Measurements from ENCODE around the gene RAB6B. TPM values are rescaled to one million over a fixed set of nuclear protein-coding genes. Genes with fewer than 3 reads are reported as not detected.

Gene RAB6B
- total RNA-seq, 1 donor from 2014 or later, result 0.65 TPM

DNA sequence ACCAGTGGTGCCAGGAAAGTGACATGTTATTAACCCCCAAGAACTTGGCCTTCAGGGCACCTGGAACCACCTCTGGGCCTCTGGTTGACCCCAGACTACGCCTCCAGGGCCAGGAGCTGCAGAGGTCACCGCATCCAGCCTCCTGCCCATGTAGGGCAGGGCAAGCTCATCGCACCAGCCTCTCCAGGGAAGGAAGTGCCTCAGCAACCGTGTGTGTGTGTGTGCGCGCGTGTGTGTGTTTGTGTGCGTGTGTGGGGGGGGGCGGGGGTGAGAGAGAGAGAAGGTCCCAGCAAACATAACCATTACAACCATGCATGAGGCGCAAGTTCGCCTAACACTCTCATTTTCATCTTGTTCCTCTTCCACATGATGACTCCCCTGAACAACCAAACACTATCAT, 31.8 kb downstream of the RAB6B start:
- Mint-ChIP-seq H3K27ac (no peak overlapping the region), H3K4me1 (ENCODE audit: low read depth) (no peaks in the 10 kb centered on the region), H3K27me3 (ENCODE audit: insufficient read depth) (peaks cover 6% of the 10 kb centered on the region), H3K4me3 (no peak overlapping the region), H3K9me3 (no peaks in the 10 kb centered on the region), H3K36me3 (ENCODE audit: low read depth) (no peaks in the 10 kb centered on the region)
- intact Hi-C loops (cut with micrococcal nuclease), result no loop called here
- no peak for DNase-seq (ENCODE audit: low spot score)

DNA sequence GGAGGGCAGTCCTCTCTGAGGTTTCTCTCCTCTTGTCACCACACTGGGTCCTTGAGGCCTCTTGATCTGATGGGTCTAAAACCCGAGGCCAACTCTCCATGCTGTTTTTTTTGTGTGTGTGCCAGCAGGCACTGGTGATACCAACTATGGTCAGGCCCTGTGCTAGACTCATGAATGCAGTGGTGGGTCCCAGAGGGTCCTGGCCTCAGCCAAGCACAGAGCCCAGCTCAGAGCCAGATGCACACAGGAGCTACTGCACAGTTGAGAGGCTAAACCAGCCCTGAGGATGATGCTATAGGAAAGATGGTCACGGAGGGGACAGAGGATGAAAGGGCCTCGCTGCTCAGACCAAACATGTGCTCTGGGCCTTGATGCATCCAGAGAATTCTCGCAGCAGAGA, 33.5 kb downstream of the RAB6B start:
- intact Hi-C loops (cut with micrococcal nuclease), result no loop called here
- no peak overlapping the region for H3K4me3 Mint-ChIP-seq
- no peak for DNase-seq (ENCODE audit: low spot score)
- H3K27me3 Mint-ChIP-seq (ENCODE audit: insufficient read depth), result peaks cover 6% of the 10 kb centered on the region
- peaks cover 7% of the 10 kb centered on the region for H3K4me1 Mint-ChIP-seq (ENCODE audit: low read depth)
- H3K36me3 Mint-ChIP-seq (ENCODE audit: low read depth), result no peaks in the 10 kb centered on the region
- H3K9me3 Mint-ChIP-seq, result no peaks in the 10 kb centered on the region
- no peak overlapping the region for H3K27ac Mint-ChIP-seq

DNA sequence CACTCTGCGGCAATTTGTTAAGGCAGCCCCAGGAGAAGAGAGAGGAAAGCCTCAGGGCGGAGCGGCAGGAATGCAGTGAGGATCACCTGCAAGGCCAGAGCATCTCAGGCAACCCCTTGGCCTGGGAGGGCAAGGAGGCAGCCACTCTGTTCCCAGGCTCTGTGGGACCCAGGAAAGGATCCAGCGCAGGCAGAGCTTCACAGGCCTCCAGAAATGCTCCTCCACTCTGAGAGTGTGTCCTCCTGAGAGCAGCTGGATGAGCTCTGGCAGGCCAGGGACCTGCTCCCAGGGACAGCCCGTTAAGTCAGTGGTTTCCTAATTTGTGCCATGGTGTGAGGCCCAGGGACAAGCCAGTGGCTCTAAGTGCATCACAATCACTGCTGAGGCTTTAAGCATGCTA, 35.2 kb downstream of the RAB6B start:
- Mint-ChIP-seq H3K27me3 (ENCODE audit: insufficient read depth) (peaks cover 6% of the 10 kb centered on the region), H3K27ac (no peak overlapping the region), H3K4me1 (ENCODE audit: low read depth) (peaks cover 7% of the 10 kb centered on the region), H3K36me3 (ENCODE audit: low read depth) (no peaks in the 10 kb centered on the region), H3K4me3 (no peak overlapping the region), H3K9me3 (no peaks in the 10 kb centered on the region)
- intact Hi-C loops (cut with micrococcal nuclease), result no loop called here
- DNase-seq (ENCODE audit: low spot score), result no peak

DNA sequence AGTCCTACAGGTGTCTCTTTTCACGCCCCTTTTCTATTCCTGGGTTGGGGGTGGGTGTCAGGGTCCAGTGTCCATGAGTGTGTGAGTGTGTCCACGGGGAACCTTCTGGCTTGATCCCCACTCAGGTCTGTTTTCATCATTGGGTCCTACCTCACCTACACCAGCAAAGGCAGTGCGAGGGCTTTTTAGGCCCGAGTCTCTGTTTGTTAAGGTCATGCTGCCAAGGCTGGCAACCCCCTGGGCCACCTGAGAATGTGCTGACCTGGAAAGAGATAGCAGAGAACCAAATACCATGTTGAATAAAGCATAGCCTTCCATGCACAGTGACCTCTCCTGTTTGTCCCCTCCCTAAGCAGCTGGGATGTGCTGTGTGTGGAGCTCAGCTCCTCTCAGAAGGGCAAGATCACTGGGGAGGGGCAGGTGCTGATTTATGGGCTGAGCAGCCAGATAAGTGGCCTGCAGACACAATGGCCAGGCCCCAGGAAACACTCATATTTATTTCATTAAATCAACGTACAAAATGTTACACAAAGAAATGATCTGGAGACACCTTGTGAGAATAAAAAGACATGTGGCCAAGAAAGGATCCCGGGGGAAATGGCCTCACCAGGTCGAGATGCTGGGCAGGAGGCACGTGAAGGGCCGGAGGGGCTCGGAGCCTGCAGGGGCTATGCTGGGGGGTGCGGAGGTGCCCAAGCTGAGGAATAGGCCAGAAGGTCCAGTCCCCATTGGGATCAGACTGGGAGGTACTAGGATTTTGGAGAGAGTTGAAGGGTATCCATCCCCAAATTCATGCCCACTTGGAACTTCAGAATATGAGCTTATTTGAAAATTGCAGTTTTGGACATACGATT, 36.1 kb downstream of the RAB6B start:
- intact Hi-C loops (cut with micrococcal nuclease), result no loop called here
- peaks cover 7% of the 10 kb centered on the region for H3K4me1 Mint-ChIP-seq (ENCODE audit: low read depth)
- DNase-seq (ENCODE audit: low spot score), result no peak
- no peaks in the 10 kb centered on the region for H3K36me3 Mint-ChIP-seq (ENCODE audit: low read depth)
- no peak overlapping the region for H3K4me3 Mint-ChIP-seq
- H3K27ac Mint-ChIP-seq, result no peak overlapping the region
- no peaks in the 10 kb centered on the region for H3K9me3 Mint-ChIP-seq
- H3K27me3 Mint-ChIP-seq (ENCODE audit: insufficient read depth), result peaks cover 6% of the 10 kb centered on the region

DNA sequence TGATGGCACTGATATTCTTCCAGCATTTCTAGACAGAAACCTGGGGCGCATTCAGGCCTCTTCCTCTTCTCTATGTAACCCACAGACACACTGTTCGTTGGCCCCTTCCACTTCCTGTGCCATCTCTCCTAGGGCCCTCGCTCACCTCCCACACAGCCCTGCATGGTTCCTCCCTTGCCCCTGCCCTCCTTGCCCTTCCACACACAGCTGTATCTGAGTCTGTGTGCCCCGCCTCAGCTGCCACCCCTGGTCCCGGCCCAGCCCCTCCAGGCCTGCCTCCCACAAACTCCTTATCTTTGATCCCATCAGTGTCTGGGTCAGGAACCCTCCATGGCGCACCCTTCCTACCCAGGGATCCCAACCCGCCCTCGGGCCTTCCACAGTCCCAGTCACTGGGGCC, 37.9 kb downstream of the RAB6B start:
- no peaks in the 10 kb centered on the region for H3K9me3 Mint-ChIP-seq
- no peak overlapping the region for H3K27ac Mint-ChIP-seq
- peaks cover 3% of the 10 kb centered on the region for H3K27me3 Mint-ChIP-seq (ENCODE audit: insufficient read depth)
- intact Hi-C loops (cut with micrococcal nuclease), result no loop called here
- peaks cover 7% of the 10 kb centered on the region for H3K4me1 Mint-ChIP-seq (ENCODE audit: low read depth)
- H3K4me3 Mint-ChIP-seq, result peak overlapping the region; percentile 33
- DNase-seq (ENCODE audit: low spot score), result no peak
- H3K36me3 Mint-ChIP-seq (ENCODE audit: low read depth), result no peaks in the 10 kb centered on the region

DNA sequence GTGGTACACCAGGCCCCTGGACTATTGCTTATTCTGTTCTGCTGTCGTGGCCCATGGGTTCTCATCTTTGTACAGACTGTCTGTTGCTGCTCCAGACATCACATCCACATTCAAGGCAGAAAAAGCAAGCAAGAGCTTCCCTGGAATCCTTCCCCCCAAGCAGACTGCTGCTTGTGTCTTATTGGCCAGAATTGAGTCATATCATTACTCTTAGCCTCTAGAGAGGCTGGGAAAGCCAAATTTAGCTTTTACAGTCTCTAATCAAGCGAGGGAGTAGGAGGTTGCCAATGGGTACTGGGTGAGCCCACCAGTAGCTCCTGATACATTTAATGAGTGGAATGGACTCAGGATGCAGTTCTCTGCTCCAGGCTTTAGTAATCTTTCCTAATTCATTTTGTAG, 39.4 kb downstream of the RAB6B start:
- Mint-ChIP-seq H3K36me3 (ENCODE audit: low read depth) (no peaks in the 10 kb centered on the region), H3K4me3 (no peak overlapping the region), H3K27ac (no peak overlapping the region), H3K27me3 (ENCODE audit: insufficient read depth) (peaks cover 2% of the 10 kb centered on the region), H3K9me3 (no peaks in the 10 kb centered on the region), H3K4me1 (ENCODE audit: low read depth) (peaks cover 10% of the 10 kb centered on the region)
- intact Hi-C loops (cut with micrococcal nuclease), result no loop called here
- DNase-seq (ENCODE audit: low spot score), result no peak

DNA sequence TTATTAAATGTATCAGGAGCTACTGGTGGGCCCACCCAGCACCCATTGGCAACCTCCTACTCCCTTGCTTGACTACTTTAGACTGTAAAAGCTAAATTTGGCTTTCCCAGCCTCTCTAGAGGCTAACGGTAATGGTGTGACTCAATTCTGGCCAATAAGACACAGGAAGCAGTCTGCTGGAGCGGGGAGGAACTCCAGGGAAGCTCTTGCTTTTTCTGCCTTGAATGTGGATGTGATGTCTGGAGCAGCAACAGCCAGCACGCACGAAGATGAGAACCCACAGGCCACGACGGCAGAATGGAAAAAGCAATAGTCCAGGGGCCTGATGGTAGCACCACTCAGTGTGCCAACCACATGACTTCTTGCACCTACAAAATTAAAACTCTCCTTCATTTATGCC, 39.9 kb downstream of the RAB6B start:
- Mint-ChIP-seq H3K36me3 (ENCODE audit: low read depth) (no peaks in the 10 kb centered on the region), H3K27ac (no peak overlapping the region)

DNA sequence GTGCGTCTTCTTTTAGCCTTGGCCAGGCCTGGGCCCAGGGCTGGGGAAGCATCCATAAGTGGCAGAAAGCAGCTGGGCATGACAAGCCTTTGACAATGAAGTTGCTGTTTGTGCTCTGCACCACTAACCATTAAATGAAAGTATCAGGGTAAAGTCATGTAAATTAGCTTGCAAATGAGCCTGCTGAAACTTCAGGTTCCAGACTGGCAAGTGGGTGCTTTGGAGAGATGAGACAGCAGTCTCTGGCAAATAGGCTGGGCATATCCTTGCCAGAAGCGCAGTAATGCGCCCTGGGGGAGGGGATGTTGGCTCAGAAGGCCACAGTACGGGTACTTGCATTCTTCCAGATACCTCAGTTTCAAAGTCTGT, 40.7 kb downstream of the RAB6B start:
- Mint-ChIP-seq H3K27ac (no peak overlapping the region), H3K9me3 (no peaks in the 10 kb centered on the region), H3K27me3 (ENCODE audit: insufficient read depth) (no peaks in the 10 kb centered on the region), H3K4me1 (ENCODE audit: low read depth) (peaks cover 13% of the 10 kb centered on the region), H3K36me3 (ENCODE audit: low read depth) (no peaks in the 10 kb centered on the region), H3K4me3 (no peak overlapping the region)
- intact Hi-C loops (cut with micrococcal nuclease), result no loop called here
- DNase-seq (ENCODE audit: low spot score), result no peak

More for the DNA sequence above, 39.9 kb downstream of the RAB6B start:
- intact Hi-C loops (cut with micrococcal nuclease), result no loop called here
- no peaks in the 10 kb centered on the region for H3K9me3 Mint-ChIP-seq
- no peak overlapping the region for H3K4me3 Mint-ChIP-seq
- peaks cover 13% of the 10 kb centered on the region for H3K4me1 Mint-ChIP-seq (ENCODE audit: low read depth)
- no peaks in the 10 kb centered on the region for H3K27me3 Mint-ChIP-seq (ENCODE audit: insufficient read depth)
- no peak for DNase-seq (ENCODE audit: low spot score)

DNA sequence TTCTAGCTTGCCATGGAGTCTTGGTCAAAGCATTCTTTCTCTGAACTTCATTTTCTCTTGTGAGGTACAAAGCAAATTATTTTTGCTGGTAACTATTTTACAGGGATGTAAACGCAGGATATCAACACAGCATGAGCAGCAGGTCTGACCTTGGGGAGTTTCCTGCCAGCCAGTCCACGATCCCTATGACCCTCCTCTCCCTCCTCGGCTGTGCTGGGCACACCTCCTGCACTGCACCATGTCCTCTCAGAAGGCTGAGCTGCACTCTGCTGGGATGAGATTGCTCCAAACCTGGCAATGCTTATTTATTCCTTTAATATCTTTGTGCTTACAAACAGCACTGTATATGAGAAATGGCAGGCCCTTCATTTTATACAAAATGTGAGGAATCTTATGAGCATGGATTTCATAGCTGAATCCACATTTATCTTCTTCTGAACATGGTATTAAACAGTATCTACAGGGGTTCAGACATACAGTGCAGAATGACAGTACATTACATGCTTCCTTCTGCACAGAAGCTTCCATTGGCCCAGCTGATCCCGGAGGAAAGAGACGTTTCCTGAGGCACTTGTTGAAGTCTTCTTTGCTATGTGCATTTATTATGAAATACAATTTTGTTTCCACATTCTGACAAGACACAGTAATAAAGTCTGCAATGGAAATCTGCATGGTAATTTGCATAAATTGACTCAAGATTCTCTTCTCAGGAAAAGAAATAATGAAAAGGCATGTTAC, 41.2 kb downstream of the RAB6B start:
- no peaks in the 10 kb centered on the region for H3K27me3 Mint-ChIP-seq (ENCODE audit: insufficient read depth)
- DNase-seq (ENCODE audit: low spot score), result no peak
- H3K4me1 Mint-ChIP-seq (ENCODE audit: low read depth), result peaks cover 13% of the 10 kb centered on the region
- no peaks in the 10 kb centered on the region for H3K36me3 Mint-ChIP-seq (ENCODE audit: low read depth)
- intact Hi-C loops (cut with micrococcal nuclease), result no loop called here
- H3K9me3 Mint-ChIP-seq, result no peaks in the 10 kb centered on the region
- no peak overlapping the region for H3K4me3 Mint-ChIP-seq
- no peak overlapping the region for H3K27ac Mint-ChIP-seq

DNA sequence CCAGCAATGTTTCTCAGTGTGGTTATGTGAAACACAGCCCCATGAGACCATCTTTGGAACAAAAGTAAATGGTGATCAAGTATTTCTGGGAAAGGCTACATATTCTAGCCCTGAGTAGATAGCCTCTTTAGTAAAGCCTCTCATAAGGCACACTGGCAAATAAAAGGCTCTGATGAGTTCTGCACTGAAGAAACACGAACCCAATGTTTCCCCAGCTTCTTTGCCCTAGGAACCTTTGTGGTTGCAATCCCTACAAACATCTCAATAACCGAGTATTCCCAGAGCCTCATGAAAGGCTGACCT, 41.8 kb downstream of the RAB6B start:
- peaks cover 13% of the 10 kb centered on the region for H3K4me1 Mint-ChIP-seq (ENCODE audit: low read depth)
- intact Hi-C loops (cut with micrococcal nuclease), result no loop called here
- H3K36me3 Mint-ChIP-seq (ENCODE audit: low read depth), result no peaks in the 10 kb centered on the region
- H3K27ac Mint-ChIP-seq, result no peak overlapping the region
- no peaks in the 10 kb centered on the region for H3K9me3 Mint-ChIP-seq
- no peak overlapping the region for H3K4me3 Mint-ChIP-seq
- H3K27me3 Mint-ChIP-seq (ENCODE audit: insufficient read depth), result no peaks in the 10 kb centered on the region
- DNase-seq (ENCODE audit: low spot score), result no peak

DNA sequence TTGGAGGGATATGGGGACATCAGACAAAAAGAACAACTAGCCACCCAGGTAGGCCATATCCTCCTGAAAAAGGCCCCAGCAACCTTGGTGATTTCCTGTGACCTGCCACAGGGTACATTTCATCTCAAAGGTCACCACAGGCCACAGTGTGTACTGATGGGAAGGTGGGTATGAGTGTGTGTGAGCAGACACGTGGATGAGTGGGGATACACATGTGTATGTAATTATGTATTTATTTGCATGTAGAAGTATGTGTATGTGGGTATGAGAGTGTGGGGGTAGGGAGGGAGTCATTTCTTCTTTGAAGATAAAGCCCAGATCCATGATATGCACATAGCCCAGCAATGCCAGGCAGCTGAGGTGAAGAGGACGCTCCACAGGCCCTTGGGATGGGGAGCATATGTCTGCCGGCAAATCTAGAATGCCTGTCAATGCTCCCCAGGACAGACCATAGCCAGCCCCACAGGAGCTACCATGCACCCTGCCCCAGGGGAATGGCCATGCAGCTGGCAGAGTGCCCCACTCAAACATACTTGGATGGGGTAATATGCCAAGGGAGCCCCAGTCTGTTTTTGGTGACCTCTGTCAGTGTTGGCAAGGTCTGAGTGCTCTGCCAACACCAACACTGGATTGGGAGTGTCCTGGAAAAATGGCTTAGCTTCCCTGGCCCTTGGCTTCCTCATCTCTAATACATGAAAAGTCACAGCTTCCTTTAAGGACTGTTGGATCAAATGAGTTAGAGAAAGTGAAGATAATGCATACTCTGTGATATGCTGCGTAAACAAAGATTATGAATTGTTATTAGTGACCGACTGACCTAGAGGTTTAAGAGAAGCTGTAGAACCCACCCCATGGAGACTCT, 42.4 kb downstream of the RAB6B start:
- peaks cover 13% of the 10 kb centered on the region for H3K4me1 Mint-ChIP-seq (ENCODE audit: low read depth)
- no peaks in the 10 kb centered on the region for H3K36me3 Mint-ChIP-seq (ENCODE audit: low read depth)
- H3K27ac Mint-ChIP-seq, result no peak overlapping the region
- intact Hi-C loops (cut with micrococcal nuclease), result no loop called here
- no peaks in the 10 kb centered on the region for H3K27me3 Mint-ChIP-seq (ENCODE audit: insufficient read depth)
- no peaks in the 10 kb centered on the region for H3K9me3 Mint-ChIP-seq
- DNase-seq (ENCODE audit: low spot score), result no peak
- no peak overlapping the region for H3K4me3 Mint-ChIP-seq

DNA sequence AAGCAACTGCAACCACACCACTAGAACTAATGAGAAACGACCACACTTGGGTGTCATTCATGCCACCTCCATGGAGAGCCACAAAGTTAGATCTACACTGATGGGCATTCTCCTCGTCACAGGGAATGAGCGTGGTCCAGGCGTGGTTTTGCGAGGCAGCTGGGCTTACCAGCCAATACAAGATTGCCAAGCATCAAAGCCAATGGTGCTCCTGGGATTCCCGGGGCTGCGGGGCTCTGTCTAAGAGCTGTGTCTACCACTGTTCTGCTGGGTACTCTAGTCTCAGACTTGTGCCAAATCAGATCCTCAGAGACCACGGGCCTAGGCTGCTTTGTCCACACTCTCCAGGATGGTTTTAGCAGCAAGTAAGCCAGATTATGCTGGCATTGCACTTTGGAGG, 43.8 kb downstream of the RAB6B start:
- Mint-ChIP-seq H3K27me3 (ENCODE audit: insufficient read depth) (peaks cover 5% of the 10 kb centered on the region), H3K27ac (no peak overlapping the region)
- intact Hi-C loops (cut with micrococcal nuclease), result no loop called here

More for the DNA sequence above, 43.8 kb downstream of the RAB6B start:
- no peaks in the 10 kb centered on the region for H3K36me3 Mint-ChIP-seq (ENCODE audit: low read depth)
- no peaks in the 10 kb centered on the region for H3K9me3 Mint-ChIP-seq
- H3K4me3 Mint-ChIP-seq, result no peak overlapping the region
- peaks cover 6% of the 10 kb centered on the region for H3K4me1 Mint-ChIP-seq (ENCODE audit: low read depth)
- no peak for DNase-seq (ENCODE audit: low spot score)
